Activated T-helper 2 cell treated with anti-CD3 and anti-CD28 coated beads, Interferon-gamma antibody, Interleukin-2, Interleukin-4, amounts not matched to agents 10 μg/mL and 5 μg/mL and 100 μg/mL, durations not matched to agents 14 hours and 24 hours and 36 hours (primary cell): ENCODE results near the gene SLC46A2. TPM values are rescaled to one million over a fixed set of nuclear protein-coding genes. Genes with fewer than 3 reads are reported as not detected.

ENCODE experiments used
- total RNA-seq: library from RNA; stranded (reverse); gene quantifications from 2 replicates; pipeline ENCODE4 v1.2.3, GENCODE V29; 2022

SLC46A2 gene
- total RNA-seq, 1 donor from 2014 or later, result not detected

Other genes with a start within 250 kb of the SLC46A2 start
- 34.2 and 36.6 TPM in 2 replicates for gene INIP, start 172.8 kb downstream of the SLC46A2 start, total RNA-seq
- 2.4 and 2.8 TPM in 2 replicates for gene SNX30, start 140.1 kb downstream of the SLC46A2 start, total RNA-seq
- 0.16 TPM in 1 of 2 replicates, not detected in the other for gene ZNF883, start 121.3 kb upstream of the SLC46A2 start, total RNA-seq
- gene ZFP37, start 165.8 kb upstream of the SLC46A2 start, total RNA-seq, result 0.21 and 0.30 TPM in 2 replicates